Measurements from ENCODE around the gene USP32. TPM values are rescaled to one million over a fixed set of nuclear protein-coding genes. Genes with fewer than 3 reads are reported as not detected.
A peak's percentile ranks its signal among the peaks of the same experiment; 100 is the strongest.

The USP32 gene
- total RNA-seq, 1 donor from 2014 or later, result 40.8 TPM

DNA sequence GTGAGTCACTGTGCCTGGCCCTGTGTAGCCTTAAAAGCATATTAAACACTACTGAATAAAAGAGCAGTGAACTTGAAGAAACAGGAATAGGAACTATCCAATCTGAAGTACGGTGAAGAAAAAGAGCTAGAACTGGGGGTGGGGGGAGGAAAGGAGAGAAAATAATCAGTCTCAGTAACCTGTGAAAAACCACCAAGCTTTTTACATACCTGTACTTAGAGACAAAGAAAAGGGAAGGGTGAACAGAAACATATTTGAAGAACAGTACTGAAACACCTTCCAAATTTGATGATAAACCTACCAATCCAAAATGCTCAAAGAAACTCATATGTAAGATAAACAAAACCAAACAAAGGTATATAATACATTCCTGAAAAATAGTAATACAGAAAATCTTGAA is 77.5 kb downstream of the USP32 start:
- Mint-ChIP-seq H3K27ac (ENCODE audit: unreplicated experiment) (no peak overlapping the region), H3K4me1 (no peaks in the 10 kb centered on the region), H3K9me3 (no peaks in the 10 kb centered on the region), H3K36me3 (ENCODE audit: low read depth) (no peaks in the 10 kb centered on the region), H3K4me3 (no peak overlapping the region), H3K27me3 (ENCODE audit: low read depth) (no peaks in the 10 kb centered on the region)
- DNase-seq (ENCODE audit: low read depth, low spot score), result no peak
- TF ChIP-seq, protein P1, sequence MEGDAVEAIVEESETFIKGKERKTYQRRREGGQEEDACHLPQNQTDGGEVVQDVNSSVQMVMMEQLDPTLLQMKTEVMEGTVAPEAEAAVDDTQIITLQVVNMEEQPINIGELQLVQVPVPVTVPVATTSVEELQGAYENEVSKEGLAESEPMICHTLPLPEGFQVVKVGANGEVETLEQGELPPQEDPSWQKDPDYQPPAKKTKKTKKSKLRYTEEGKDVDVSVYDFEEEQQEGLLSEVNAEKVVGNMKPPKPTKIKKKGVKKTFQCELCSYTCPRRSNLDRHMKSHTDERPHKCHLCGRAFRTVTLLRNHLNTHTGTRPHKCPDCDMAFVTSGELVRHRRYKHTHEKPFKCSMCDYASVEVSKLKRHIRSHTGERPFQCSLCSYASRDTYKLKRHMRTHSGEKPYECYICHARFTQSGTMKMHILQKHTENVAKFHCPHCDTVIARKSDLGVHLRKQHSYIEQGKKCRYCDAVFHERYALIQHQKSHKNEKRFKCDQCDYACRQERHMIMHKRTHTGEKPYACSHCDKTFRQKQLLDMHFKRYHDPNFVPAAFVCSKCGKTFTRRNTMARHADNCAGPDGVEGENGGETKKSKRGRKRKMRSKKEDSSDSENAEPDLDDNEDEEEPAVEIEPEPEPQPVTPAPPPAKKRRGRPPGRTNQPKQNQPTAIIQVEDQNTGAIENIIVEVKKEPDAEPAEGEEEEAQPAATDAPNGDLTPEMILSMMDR (conservative IDR thresholded peaks at IDR 0.05), result no peak

DNA sequence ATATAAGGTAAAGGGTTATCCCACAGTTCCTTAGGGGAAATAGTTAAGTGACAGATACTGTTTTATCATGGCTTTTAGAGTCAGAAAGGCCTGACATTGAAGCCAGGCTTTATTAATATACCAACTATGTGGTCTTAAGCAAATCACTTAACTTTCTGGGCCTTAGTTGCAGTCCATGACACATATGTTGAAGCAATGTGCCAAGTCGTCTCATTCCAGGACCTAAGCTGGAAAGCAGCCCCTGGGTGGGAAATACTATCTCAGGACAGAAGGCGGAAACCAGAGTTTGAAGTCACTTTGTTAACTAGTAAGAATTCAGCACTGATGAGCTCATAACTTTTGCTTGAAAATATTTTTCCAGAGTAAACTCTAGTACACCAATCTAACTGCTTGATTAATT is 80.0 kb downstream of the USP32 start:
- TF ChIP-seq, protein P1 (conservative IDR thresholded peaks at IDR 0.05), result no peak
- no peaks in the 10 kb centered on the region for H3K36me3 Mint-ChIP-seq (ENCODE audit: low read depth)
- no peaks in the 10 kb centered on the region for H3K4me1 Mint-ChIP-seq
- H3K4me3 Mint-ChIP-seq, result no peak overlapping the region
- no peak overlapping the region for H3K27ac Mint-ChIP-seq (ENCODE audit: unreplicated experiment)
- no peaks in the 10 kb centered on the region for H3K27me3 Mint-ChIP-seq (ENCODE audit: low read depth)
- DNase-seq (ENCODE audit: low read depth, low spot score), result no peak
- H3K9me3 Mint-ChIP-seq, result no peaks in the 10 kb centered on the region

DNA sequence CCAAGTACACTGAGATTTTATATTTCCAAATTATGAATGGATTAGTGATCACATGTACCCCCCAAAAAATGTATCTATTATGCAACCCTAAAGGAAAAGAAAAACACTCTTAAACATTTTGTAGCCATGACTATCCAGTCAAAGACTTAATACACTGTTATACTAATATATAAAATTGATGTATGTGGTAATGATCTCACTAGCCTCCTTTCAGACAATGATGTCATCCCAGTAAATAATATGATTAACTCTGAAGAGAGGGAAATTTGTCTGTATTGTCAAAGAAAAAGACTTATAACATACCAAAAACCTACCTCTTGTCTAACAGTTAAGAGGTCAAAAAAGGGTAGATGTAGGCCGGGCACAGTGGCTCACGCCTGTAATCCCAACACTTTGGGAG is 80.7 kb downstream of the USP32 start:
- Mint-ChIP-seq H3K27me3 (ENCODE audit: low read depth) (no peaks in the 10 kb centered on the region), H3K9me3 (no peaks in the 10 kb centered on the region), H3K27ac (ENCODE audit: unreplicated experiment) (no peak overlapping the region), H3K4me3 (no peak overlapping the region), H3K4me1 (no peaks in the 10 kb centered on the region), H3K36me3 (ENCODE audit: low read depth) (no peaks in the 10 kb centered on the region)
- no peak for DNase-seq (ENCODE audit: low read depth, low spot score)
- TF ChIP-seq, protein P1 (conservative IDR thresholded peaks at IDR 0.05), result no peak

DNA sequence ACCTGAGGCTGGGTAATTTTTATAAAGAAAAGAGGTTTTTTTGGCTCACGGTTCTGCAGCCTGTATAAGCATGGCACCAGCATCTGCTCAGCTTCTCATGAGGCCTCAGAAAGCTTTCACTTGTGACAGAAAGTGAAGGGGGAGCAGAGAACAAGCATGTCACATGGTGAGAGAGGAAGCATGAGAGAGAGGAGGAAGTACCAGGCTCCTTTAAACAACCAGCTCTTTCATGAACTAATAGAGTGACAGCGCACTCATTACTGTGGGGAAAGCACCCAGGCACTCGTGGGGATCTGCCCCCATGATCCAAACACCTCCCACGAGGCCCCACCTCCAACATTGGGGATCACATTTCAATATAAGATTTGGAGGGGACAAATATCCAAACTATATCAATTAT is 86.8 kb downstream of the USP32 start:
- TF ChIP-seq, protein P1 (conservative IDR thresholded peaks at IDR 0.05), result no peak
- peaks cover 10% of the 10 kb centered on the region for H3K4me1 Mint-ChIP-seq
- H3K9me3 Mint-ChIP-seq, result peaks cover 3% of the 10 kb centered on the region

DNA sequence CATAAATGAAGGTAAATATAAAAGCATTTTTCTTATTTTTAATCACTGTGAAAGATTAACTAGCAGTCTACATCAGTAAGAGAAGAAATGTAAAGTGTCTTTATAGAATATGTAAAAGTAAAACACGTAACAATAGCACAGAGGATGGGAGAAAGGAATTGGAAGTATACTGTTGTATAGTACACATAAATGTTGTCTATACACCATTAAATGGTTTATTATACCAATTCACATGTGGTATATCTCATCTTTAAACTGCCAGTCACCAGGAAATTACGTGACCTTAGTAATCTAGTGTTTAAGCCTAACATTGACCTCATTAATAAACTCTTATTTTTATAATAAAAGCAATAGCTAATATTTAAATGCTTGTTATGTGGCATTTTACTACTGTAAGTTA is 87.4 kb downstream of the USP32 start:
- H3K27me3 Mint-ChIP-seq (ENCODE audit: low read depth), result no peaks in the 10 kb centered on the region
- no peak for DNase-seq (ENCODE audit: low read depth, low spot score)
- H3K27ac Mint-ChIP-seq (ENCODE audit: unreplicated experiment), result no peak overlapping the region
- TF ChIP-seq, protein P1 (conservative IDR thresholded peaks at IDR 0.05), result no peak
- no peaks in the 10 kb centered on the region for H3K36me3 Mint-ChIP-seq (ENCODE audit: low read depth)
- H3K9me3 Mint-ChIP-seq, result peaks cover 3% of the 10 kb centered on the region
- H3K4me1 Mint-ChIP-seq, result peaks cover 10% of the 10 kb centered on the region
- H3K4me3 Mint-ChIP-seq, result no peak overlapping the region

More for the DNA sequence above, 86.8 kb downstream of the USP32 start:
- DNase-seq (ENCODE audit: low read depth, low spot score), result no peak
- peak overlapping the region; percentile 85 for H3K27ac Mint-ChIP-seq (ENCODE audit: unreplicated experiment)
- H3K4me3 Mint-ChIP-seq, result no peak overlapping the region
- H3K36me3 Mint-ChIP-seq (ENCODE audit: low read depth), result no peaks in the 10 kb centered on the region
- no peaks in the 10 kb centered on the region for H3K27me3 Mint-ChIP-seq (ENCODE audit: low read depth)
